ENCODE measurements around the gene SGCD. TPM values are rescaled to one million over a fixed set of nuclear protein-coding genes. Genes with fewer than 3 reads are reported as not detected.

SGCD gene
- total RNA-seq, 1 experiment from 2014 or later, result not detected

DNA sequence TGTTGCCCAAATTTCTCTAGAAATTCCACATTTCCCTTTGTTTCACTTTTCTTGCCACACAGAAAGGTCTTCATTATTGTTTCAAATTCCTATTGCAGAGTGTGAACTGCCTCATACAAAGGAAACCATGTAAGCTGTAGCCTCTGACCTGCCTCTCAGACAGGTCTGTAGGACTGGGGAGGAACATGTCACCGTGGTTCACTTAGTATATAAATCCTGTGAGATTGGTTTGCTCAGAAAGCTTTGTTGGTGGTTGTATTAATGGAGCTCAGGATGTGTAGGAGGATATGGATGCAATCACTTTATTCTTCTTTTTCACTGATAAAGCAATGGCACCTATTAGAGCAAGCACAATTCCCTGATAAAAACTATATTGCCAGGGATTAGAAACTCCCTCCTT lies 4.2 kb downstream of the SGCD start:
- Histone ChIP-seq H3K9me3 (ENCODE audit: control insufficient read depth in 1 of 2, insufficient read depth in 1 of 2, low read depth in 1 of 2, low read length in 2 of 2) (peaks cover 0 to 3% of the 10 kb centered on the region in 2 experiments; a peak in 2 of 4 replicates), H2AFZ (ENCODE audit: low read depth, low read length, poor library complexity, severe bottlenecking) (no peak overlapping the region), H3K27me3 (ENCODE audit: insufficient read depth, low read length) (no peaks in the 10 kb centered on the region), H3K4me2 (ENCODE audit: low read length) (no peak overlapping the region), H3K4me3 (replicated peaks in 1 of 2; ENCODE audit: low read depth in 1 of 2, low read length in 2 of 2) (no peak overlapping the region), H3K36me3 (ENCODE audit: control insufficient read depth in 1 of 2, insufficient read depth in 2 of 2, low read length in 2 of 2) (no peaks in the 10 kb centered on the region), H3K4me1 (ENCODE audit: control insufficient read depth in 1 of 2, insufficient read depth in 2 of 2, low read length in 2 of 2) (no peaks in the 10 kb centered on the region), H3K9me2 (ENCODE audit: insufficient read depth) (no peaks in the 10 kb centered on the region), H3K27ac (ENCODE audit: low read depth, low read length) (no peak overlapping the region), H3K9ac (ENCODE audit: low read length) (no peak overlapping the region), H3K79me2 (ENCODE audit: insufficient read depth, low read length) (no peaks in the 10 kb centered on the region), H4K20me1 (ENCODE audit: insufficient read depth) (no peaks in the 10 kb centered on the region)
- ChIA-PET POLR2A (no interaction called here), CTCF (no interaction called here), RAD21 (ENCODE audit: low non-redundant PET in 1 of 2, low total read pairs in 2 of 2, uncharacterized antibody in 2 of 2, unreplicated experiment in 2 of 2) (no interaction called here)
- DNase-seq (ENCODE audit: low read depth, low spot score) (no peak), ATAC-seq (no peak)
- intact Hi-C loops (cut with micrococcal nuclease), result no loop called here
- TF ChIP-seq CBX3 (IDR thresholded peaks at IDR 0.05; ENCODE audit: low read depth), result no peak
- TF ChIP-seq EZH2phosphoT487 (IDR thresholded peaks at IDR 0.05; ENCODE audit: borderline replicate concordance), result no peak
- no peak for TF ChIP-seq CEBPB (IDR thresholded peaks at IDR 0.05; ENCODE audit: low read depth)
- TF ChIP-seq, protein P1, sequence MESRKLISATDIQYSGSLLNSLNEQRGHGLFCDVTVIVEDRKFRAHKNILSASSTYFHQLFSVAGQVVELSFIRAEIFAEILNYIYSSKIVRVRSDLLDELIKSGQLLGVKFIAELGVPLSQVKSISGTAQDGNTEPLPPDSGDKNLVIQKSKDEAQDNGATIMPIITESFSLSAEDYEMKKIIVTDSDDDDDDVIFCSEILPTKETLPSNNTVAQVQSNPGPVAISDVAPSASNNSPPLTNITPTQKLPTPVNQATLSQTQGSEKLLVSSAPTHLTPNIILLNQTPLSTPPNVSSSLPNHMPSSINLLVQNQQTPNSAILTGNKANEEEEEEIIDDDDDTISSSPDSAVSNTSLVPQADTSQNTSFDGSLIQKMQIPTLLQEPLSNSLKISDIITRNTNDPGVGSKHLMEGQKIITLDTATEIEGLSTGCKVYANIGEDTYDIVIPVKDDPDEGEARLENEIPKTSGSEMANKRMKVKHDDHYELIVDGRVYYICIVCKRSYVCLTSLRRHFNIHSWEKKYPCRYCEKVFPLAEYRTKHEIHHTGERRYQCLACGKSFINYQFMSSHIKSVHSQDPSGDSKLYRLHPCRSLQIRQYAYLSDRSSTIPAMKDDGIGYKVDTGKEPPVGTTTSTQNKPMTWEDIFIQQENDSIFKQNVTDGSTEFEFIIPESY (IDR thresholded peaks at IDR 0.05; ENCODE audit: extremely low read depth, insufficient replicate concordance, low read length), result no peak
- TF ChIP-seq JUND (IDR thresholded peaks at IDR 0.05), result no peak
- TF ChIP-seq, protein P2, sequence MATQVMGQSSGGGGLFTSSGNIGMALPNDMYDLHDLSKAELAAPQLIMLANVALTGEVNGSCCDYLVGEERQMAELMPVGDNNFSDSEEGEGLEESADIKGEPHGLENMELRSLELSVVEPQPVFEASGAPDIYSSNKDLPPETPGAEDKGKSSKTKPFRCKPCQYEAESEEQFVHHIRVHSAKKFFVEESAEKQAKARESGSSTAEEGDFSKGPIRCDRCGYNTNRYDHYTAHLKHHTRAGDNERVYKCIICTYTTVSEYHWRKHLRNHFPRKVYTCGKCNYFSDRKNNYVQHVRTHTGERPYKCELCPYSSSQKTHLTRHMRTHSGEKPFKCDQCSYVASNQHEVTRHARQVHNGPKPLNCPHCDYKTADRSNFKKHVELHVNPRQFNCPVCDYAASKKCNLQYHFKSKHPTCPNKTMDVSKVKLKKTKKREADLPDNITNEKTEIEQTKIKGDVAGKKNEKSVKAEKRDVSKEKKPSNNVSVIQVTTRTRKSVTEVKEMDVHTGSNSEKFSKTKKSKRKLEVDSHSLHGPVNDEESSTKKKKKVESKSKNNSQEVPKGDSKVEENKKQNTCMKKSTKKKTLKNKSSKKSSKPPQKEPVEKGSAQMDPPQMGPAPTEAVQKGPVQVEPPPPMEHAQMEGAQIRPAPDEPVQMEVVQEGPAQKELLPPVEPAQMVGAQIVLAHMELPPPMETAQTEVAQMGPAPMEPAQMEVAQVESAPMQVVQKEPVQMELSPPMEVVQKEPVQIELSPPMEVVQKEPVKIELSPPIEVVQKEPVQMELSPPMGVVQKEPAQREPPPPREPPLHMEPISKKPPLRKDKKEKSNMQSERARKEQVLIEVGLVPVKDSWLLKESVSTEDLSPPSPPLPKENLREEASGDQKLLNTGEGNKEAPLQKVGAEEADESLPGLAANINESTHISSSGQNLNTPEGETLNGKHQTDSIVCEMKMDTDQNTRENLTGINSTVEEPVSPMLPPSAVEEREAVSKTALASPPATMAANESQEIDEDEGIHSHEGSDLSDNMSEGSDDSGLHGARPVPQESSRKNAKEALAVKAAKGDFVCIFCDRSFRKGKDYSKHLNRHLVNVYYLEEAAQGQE (IDR thresholded peaks at IDR 0.05; ENCODE audit: low read depth), result no peak
- TF ChIP-seq FOSL1 (IDR thresholded peaks at IDR 0.05; ENCODE audit: low read depth), result no peak
- TF ChIP-seq EZH2 (IDR thresholded peaks at IDR 0.05), result no peak
- TF ChIP-seq EGR1 (IDR thresholded peaks at IDR 0.05; ENCODE audit: low read depth), result no peak
- TF ChIP-seq, protein P3, sequence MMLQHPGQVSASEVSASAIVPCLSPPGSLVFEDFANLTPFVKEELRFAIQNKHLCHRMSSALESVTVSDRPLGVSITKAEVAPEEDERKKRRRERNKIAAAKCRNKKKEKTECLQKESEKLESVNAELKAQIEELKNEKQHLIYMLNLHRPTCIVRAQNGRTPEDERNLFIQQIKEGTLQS (IDR thresholded peaks at IDR 0.05), result no peak
- no peak for TF ChIP-seq ELF1 (IDR thresholded peaks at IDR 0.05; ENCODE audit: borderline replicate concordance, low read depth)
- no TSS peak for BruUV-seq (replicated peaks)

Data from HCT116 (cell line).